HG03135 (cell line): ENCODE measurements around the gene TMEM135.
"Not testable (repeated sequence)": the region's sequence is repeated elsewhere in the genome, so short reads cannot be mapped to it uniquely, and the experiment has no call there.

Experiments used
- ATAC-seq: cut with Tn5 transposase; IDR thresholded peaks from one replicate; pipeline ENCODE4 v1.9.1; 2021; ENCODE audit warnings: mild to moderate bottlenecking, moderate library complexity; ENCODE audit not compliant: unreplicated experiment

The TMEM135 gene

DNA sequence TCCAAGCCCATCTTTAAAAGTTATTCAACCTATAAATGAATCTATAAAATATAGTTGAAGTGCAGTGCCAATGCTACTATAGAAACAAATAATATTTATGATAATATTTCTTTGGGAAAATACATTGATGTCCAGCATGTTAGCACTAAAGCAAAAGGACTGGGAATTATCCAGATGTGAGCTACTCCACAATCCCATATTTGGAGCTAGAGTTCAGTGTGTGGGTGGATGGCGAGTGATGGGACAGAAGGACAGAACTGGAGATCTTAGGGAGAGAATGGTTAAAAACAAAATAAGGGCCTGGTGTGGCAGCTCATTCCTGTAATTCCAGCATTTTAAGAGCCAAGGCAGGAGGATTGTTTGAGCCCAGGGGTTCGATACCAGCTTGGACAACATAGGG, 216.8 kb downstream of the TMEM135 start:
- ATAC-seq, result no peak

DNA sequence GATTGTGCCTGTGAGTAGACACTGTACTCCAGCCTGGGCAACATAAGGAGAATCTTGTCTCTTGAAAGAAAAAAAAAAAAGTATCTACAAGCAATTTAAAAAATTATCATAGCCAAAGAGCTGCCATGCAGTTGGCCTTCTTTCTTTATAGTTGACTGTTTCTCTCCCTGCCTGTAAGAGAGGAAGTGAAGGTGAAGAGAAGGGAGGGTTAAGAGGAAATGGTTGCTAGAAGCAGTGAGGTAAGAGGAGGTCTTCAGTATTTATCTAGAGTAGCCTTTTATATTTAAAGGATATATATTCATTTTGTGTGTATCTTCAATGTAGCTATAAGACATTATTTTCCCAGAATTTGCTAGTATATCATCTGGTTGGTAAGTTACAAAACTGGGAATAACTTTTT, 217.9 kb downstream of the TMEM135 start:
- ATAC-seq, result no peak

DNA sequence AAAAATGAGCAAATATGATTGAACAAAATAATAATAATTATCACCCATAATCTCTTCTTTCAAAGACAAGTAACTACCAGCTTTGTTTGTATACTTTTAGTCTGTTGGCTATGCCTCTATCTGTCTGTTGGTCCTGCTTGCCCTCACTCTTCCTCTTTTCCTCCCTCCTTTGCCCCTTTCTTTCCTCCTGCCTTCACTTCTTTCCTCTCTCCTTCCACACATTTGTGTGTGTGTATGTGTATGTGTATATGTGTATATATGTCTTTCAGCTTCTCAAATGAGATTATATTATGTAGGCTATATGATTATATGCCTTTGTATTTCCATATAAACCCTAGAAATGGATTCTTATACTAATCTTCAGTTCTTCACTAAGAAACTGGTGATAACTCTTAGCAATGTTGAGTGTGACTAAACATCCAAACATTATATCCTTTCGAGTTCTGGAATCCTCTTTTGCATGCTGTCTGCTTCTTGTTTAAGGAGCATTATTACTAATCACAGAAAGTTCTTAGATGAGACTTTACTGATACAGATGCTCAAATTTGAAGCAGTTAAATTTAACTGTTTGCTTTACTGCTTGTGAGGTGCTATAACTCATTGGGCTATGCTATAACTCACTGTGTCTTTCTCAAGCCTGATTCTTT, 219.1 kb downstream of the TMEM135 start:
- ATAC-seq, result no peak

DNA sequence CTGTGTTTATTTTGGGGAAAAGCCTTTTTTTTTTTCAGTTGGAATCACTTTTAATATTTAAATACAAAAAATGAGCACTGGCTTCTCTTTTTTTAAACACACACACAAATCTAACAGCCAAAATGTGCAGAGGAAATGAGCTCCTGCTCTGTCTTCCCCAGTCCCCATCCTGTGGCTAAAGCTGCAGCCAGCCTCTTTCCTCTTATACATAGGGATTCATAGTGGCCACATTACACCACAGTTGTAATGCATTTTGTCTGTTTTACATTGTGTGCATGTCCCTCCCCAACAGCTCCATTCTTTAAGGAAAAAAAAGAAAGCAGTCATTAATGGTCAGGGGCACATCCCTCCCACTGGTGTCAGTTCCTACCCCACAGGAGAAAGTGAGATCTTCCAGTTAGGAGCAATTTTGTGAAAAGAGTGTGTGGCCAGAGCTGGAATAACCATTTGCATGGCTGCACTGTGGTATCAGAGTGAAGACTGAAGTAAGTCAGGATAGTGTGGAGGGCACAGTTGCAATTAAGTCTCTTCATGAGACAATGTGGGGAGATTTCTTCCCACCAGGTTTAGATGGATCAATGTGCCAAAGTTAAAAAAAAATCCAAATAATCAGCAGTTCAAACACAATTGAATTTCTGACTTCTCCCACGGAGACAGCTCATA, 220.6 kb downstream of the TMEM135 start:
- no peak for ATAC-seq

DNA sequence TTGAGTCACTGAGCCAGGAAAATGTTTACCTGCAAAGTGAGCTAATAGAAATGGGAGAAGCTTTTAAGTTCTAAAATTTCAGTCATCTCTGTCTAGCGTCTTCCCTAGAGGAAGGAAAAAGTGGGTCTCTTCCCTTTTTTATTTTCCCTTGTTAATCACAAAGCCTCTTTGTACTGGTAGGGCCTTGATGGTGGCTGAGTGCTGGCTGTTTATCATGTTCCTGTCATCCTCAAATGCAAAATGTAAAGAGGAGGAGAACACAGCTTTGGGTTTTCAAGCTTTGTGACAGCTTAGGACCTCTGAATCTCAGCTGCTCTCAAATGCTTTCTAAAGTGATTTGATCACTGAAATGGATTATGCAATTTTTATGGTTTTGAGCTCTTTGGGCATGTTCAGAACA, 222.0 kb downstream of the TMEM135 start:
- ATAC-seq, result no peak

DNA sequence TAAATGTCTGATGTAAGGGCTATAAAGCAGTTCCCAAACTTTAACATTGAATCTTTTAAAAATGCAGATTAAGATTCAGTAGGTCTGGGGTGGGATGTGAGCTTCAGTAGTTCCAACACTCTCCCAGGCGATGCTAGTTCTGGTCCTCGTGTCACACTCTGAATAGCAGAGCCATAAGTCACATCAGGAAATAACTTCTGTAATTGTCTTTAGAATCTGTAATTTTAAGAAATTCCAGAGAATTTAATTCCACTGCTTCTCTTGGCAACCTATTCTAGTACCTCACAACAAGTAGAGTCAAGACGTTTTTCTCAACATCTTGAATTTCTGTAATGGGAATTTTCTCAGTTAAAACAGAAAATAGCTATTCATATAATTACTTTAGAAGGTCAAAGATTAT, 223.1 kb downstream of the TMEM135 start:
- ATAC-seq, result no peak

DNA sequence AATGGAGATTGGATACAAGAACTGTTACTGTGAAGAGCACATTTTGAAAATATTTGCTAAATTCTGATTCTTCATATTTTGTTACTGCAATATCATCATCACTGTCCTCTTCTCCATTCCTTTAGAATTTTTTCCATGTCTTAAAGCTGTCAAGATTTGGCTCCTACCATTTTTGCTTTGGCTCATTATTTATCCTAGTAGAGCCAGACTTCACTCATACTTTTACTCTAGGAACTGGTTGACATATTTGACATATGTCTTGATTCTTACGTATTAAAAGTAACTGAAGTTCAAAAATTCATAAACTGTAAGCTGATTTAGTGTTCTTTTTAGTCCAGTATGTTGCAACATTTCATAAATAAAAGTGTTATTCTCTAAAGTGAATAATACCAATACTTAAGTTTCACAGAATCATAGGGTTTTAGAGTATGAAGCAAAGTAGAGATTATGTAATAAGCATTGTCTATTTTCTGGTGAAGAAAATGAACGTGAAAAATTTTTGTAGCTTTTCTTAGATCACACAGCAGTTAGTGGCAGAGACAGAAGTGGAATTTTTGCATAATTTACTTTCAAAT, 225.6 kb downstream of the TMEM135 start:
- no peak for ATAC-seq

- ATAC-seq, result no peak
Observed at GRCh38 chr11:87263979-87264378, 226.2 kb downstream of the TMEM135 start.

- ATAC-seq, result no peak
Observed at GRCh38 chr11:87265132-87265531, 227.4 kb downstream of the TMEM135 start.

DNA sequence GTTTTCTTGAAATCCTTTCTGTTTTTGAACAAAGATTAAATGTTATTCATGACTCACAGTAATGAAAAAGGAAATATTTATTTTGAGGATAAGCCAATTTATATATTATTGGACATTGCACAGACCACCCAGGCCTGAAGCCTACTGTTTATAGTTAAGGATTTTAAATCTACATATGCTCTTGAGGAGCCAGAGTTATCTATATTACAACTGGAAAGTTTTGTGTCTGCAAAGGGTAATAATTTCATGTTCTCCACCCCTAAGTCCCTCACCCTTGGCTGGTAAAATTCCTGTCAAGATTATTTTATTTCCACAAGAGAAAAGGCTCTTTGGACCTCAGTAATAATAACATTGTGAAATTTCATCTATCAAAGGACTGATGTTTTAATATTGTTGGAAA, 228.2 kb downstream of the TMEM135 start:
- no peak for ATAC-seq

DNA sequence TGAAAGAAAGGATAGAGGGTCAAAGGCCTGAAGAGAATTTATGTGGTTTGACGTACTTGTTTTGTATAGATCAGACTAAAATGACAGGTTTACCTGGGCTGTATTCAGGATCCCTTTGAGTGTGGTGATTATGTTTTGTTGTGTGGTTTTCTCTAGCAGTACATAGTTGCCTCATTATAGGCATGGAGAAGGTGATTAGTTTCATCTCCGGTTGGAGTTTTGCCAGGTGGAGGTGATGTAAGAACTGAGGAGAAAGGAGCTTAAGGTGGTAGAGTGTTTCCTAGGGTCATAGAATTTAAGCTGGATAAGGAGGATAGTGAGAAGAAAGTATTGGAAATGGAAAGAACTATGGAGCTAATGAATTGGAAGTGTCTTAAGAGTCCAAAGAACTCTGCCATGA, 229.0 kb downstream of the TMEM135 start:
- no peak for ATAC-seq

DNA sequence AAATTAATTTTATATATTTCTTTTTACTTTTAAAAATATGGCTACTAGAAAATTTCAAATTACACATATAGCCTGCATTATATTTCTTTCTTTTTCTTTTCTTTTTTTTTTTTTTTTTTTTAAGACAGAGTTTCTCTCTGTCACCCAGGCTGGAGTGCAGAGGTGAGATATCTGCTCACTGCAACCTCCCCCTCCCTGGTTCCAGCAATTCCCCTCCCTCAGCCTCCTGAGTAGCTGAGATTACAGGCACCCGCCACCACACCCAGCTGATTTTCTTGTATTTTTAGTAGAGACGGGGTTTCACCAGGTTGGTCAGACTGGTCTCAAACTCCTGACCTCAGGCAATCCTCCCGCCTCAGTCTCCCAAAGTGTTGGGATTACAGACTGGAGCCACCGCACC, 234.2 kb downstream of the TMEM135 start:
- not testable (repeated sequence) for ATAC-seq

DNA sequence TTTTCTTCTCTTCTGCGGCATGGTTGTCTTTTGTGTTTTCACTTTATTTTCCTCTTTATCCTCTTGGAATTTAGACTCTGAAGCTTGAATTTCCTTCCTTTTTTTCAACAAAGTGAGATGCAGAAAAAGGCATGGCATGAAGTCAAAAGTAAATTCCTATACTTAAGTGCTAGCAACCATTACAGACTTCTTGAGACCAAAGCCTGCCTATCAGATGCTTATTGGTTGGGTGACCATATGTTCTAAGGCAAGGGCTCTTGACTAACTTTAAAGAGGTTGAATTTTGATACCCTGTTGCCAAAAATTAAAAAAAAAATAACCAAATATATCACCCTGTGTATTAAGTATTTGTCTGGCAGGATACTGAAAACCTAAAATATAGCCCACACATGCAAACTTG, 237.4 kb downstream of the TMEM135 start:
- no peak for ATAC-seq

DNA sequence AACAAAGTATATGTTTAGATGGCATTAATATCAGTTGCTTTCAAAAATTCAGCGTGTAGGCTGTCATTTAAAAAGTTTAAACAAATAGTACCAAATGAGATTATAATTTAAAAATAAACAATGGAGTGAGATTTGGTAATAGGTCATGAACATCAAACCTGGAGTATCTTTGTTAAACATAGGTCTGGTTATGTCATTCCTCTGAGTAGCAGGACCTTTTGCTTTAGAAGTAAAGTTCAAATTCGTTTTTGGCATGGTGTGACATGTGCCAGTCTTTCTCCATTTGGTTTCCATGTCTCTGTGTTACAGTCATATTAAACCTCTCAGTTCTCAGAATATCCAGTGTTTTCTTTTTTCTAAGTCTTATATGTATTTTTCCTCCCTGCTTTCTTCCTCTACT, 242.4 kb downstream of the TMEM135 start:
- no peak for ATAC-seq

GRCh38 chr11:87281496-87281895, 243.8 kb downstream of the TMEM135 start:
- no peak for ATAC-seq

DNA sequence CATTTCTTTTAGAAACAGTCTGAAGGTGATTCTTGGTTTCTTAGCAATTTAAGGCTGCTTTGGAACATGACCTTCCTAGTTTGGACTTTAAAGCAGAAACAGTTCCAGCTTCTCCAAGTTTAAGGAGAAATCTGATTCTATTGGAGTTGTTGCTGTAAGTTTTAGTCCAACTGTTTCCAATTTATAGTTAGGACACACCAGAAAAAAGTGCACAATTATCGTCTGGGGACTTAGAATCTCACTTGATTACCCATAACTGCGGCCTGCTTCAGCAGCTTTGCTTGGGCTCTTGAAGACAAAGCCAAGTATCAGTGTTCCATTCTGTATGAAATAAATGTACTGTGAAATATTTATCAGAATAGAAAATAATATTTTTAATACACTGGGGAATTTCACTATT, 246.6 kb downstream of the TMEM135 start:
- no peak for ATAC-seq

DNA sequence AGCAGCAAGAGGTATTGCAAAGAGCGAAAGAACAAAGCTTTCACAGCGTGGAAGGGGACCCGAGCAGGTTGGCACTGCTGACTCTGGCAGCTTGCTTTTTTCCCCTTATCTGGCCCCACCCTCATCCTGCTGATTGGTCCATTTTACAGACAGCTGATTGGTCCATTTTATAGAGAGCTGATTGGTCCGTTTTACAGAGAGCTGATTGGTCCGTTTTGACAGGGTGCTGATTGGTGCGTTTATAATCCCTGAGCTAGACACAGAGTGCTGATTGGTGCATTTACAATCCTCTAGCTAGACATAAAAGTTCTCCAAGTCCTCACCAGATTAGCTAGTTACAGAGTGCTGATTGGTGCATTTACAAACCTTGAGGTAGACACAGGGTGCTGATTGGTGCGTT, 247.9 kb downstream of the TMEM135 start:
- not testable (repeated sequence) for ATAC-seq

- no peak for ATAC-seq
Observed at GRCh38 chr11:87286338-87286737, 248.6 kb downstream of the TMEM135 start.

GRCh38 chr11:87290304-87290922, 252.7 kb downstream of the TMEM135 start:
- no peak for ATAC-seq

DNA sequence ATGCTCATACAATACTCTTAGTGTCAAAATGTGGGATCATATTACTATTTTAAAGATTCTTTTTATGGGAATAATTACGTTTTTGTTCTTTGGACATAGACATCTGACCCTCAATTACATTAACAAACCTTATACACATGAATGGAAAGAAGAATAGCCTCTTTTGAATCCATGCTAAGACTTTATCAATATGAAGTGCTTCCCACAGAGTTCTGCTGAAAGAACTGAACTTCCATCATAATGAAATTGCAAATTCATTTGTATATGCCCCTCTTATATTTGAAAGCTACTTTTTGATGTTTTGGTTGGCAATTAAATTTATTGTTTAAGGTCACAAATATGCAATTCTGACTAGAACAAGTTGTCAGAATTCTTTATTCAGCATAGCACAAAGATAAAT, 254.9 kb downstream of the TMEM135 start:
- ATAC-seq, result no peak

DNA sequence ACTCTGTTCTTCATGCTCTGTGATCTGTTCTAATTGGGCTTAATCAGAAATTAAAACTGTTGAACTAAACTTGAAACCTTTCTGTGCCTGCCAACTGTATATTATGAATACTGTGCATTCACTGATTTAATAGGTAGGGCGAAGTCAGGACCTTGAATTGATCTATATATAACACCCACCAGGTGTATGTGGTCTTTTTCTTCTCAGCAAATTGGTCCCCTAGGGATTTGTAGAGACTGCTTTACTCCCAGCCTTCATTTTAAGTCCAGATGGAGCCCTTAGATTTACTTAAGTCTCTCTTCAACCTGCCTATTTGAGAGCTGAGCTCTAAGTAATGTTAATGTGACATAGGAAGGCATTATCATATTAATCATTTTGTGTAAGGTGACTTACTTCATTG, 257.5 kb downstream of the TMEM135 start:
- no peak for ATAC-seq

- no peak for ATAC-seq
Observed at GRCh38 chr11:87296627-87297026, 258.9 kb downstream of the TMEM135 start.
